8988T (cell line): ENCODE results near the gene TNFRSF8.

Experiments used
- DNase-seq: peaks from one replicate; pipeline ENCODE4 v3.0.0; 2011

The TNFRSF8 gene

DNA sequence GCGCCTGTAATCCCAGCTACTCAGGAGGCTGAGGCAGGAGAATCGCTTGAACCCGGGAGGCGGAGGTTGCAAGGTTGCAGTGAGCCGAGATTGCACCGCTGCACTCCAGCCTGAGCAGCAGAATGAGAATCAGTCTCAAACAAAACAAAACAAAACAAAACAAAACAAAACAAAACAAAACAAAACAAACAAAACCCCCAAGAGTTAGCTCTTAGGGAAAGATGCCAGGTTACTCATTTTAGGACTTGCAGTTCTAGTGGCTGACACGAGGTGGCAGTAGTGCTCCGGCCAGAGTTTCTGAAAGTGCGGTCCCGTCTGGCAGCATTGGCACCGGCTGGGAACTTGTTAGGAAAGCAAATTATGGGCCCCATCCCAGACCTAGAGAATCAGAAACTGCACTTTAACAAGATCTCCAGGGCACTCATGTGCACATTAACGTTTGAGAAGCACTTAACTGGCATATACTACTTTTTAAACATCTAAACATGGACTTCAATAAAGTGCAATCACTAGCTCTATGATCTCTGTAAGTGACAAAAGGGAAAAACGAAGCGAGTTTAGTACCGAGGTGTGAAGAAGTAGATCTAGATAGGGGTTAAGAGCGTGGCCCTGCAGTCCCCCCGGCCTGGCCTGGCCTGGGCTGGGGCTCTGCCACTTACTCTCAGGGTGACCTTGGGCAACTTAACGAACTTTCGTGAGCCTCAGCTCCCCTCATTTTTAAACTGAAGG is 61.8 kb downstream of the TNFRSF8 start:
- no peak for DNase-seq

DNA sequence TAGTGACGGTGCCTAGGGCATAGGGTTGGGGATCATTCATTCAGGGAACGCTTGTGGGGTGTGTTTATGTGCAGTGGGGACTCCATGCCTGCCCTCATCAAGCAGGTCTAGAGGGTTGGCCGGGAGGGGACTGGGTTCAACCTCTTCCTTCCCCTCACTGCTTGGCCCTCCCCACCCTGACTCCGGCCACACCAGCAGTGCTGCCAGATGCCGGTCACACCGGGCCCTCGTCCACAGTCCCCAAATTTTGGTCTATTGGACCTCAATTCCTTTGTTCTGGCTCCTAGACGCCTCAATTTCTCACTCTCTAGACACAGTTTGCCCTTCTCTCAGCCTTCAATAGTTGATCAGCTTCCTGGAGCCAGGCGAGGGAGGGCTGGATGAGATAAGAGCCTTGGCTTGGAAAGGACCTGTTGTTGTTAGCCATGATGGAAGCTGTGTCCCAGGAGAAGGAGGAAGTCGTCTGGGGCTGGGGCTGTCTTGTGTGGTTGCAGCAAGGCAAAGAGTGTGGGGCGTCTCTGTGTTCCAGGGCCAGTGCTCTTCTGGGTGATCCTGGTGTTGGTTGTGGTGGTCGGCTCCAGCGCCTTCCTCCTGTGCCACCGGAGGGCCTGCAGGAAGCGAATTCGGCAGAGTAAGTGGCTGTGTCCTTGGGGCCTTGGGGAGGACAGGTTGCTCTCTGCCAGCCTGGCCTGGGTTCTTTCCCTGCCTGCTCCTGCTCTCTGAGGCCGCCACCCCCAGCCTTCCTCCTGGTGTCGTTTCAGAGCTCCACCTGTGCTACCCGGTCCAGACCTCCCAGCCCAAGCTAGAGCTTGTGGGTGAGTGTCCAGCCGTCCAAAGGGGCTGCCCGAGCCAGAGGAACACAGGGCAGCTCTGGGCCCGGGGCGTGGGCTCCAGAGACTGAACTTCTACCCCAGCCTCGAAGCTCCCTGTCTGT is 62.6 kb downstream of the TNFRSF8 start:
- no peak for DNase-seq

- DNase-seq, result no peak
These were observed 63.7 kb downstream of the TNFRSF8 start for GRCh38 chr1:12126781-12127180.

DNA sequence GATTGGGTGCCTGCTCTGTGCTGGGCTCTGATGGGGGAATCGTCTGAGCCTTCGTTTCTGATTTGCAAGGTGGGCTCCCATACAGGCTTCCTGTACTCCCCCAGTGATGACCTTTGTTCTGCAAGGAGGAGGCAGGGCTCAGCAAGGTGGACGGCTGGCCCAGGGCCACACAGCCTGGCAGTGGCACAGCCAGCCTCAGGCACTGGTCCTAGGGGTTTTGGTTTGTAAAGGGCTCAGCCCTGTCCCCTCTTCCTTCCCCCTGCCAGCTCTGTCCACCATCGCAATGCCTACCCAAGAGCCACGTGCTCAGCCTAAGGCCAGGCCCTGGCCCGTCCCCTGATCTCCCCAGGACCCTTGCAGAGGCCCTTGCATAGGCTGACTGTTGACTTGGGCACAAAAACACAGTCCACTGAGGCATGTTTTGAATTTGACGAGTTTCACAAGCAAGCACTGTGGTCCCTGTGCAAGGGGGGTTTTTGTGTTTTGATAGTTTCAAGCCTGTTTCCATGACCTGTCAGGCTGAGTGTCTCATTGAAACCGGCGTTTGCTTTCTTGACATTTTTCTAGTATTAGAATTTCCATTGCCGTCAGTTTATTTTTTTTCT is 64.2 kb downstream of the TNFRSF8 start:
- DNase-seq, result no peak

DNA sequence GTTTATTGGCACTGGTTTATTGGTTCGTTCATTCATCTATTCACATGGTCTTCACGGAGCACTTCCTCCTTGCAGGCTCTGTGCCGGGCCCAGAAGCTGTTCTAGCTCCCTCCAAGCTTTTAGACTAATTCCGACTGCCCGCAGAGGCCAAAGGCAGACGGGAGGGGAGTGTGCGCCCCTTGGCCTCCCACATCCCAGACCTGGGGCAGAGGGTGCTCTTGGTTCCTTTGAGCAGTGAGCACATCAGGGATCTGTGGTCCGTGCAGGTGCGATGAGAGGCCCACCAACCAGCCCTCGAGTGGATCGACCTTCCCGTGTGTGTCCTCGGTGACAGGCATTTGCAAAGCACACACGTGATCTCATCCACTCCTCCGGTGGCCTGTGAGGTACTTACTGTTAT is 65.0 kb downstream of the TNFRSF8 start:
- DNase-seq, result no peak

GRCh38 chr1:12129624-12130023 is 66.5 kb downstream of the TNFRSF8 start:
- DNase-seq, result no peak

DNA sequence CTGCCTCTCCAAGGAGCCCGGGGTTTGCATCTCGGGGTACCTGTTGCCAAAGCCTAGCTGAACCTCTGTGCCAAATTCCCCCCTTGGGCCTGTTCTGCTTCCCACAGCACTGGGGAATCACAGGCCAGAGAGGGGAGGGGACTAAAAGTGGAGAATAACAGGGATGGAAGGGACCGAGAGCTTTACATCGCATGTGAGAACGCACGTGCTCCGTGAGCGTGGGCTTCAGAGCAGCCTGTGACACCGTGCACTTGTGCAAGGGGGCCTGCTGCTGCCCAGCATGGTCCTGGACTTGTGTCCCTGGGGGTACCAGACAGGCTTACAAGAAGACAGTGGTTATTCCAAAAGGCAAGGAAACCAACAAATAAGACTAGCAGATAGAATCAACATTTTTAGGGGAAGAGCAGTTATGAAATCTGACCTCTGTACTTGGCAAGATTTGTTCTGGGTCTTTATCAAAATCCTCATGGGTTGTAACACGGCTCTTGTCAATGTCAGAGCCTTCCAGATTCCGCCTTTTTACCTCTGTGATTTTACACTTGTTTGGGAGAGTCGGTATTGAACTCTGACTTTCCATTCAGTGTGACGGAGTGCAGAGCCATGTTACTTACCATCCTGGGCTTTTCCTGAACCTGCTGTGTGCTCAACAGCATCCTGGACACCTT is 67.5 kb downstream of the TNFRSF8 start:
- no peak for DNase-seq

DNA sequence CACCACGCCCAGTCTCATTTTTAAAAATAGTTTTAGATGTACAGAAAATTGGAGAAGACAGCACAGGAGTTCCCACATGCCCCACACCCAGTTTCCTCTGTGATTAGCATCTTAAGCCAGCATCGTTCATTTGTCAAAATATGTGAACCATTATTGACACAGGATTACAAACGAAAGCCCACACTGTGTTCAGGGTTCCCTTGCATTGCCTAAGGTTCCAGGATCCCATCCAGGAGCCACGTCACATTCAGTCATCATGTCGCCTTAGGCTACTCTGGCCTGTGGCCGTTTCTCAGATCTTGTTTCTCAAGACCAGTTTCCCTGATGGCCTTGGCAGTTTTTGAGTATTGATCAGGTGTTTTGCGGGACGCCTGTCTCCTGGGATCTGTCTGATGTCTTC is 69.0 kb downstream of the TNFRSF8 start:
- DNase-seq, result no peak

- DNase-seq, result no peak
These were observed 71.6 kb downstream of the TNFRSF8 start for GRCh38 chr1:12134716-12135115.

GRCh38 chr1:12135612-12136011 is 72.5 kb downstream of the TNFRSF8 start:
- DNase-seq, result no peak

GRCh38 chr1:12136916-12137610 is 74.0 kb downstream of the TNFRSF8 start:
- no peak for DNase-seq

GRCh38 chr1:12138196-12139168 is 75.4 kb downstream of the TNFRSF8 start:
- DNase-seq, result no peak

DNA sequence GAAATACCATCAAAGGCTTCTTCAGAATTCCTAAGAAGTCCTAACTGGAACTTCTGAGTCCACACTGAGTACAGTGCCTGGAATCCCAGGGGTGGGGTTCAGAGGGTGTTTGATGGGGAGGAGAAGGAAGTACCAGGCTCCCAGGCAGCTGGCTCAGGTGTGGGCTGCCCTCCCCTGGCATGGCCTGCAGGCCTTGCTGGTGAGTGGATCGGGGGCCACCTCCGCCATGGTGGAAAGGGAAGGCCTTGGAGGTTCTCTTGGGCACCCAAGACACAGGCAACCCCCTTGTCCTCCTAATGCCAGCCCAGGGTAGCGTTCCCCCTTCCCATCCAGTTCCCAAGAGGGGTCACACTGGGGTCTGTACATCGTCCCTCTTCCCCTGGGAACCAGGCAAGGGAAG is 76.9 kb downstream of the TNFRSF8 start:
- DNase-seq, result no peak

GRCh38 chr1:12140515-12141162 is 77.5 kb downstream of the TNFRSF8 start:
- no peak for DNase-seq

GRCh38 chr1:12141163-12141850 is 78.2 kb downstream of the TNFRSF8 start:
- DNase-seq, result no peak

DNA sequence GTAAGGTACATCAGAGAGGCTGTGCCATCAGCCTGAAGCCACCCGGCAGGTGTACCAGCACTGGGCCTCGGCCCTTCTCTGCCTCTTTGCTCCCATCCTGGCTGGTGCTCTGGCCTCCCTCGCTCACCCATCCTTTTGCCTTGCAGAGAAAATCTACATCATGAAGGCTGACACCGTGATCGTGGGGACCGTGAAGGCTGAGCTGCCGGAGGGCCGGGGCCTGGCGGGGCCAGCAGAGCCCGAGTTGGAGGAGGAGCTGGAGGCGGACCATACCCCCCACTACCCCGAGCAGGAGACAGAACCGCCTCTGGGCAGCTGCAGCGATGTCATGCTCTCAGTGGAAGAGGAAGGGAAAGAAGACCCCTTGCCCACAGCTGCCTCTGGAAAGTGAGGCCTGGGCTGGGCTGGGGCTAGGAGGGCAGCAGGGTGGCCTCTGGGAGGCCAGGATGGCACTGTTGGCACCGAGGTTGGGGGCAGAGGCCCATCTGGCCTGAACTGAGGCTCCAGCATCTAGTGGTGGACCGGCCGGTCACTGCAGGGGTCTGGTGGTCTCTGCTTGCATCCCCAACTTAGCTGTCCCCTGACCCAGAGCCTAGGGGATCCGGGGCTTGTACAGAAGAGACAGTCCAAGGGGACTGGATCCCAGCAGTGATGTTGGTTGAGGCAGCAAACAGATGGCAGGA is 79.2 kb downstream of the TNFRSF8 start:
- DNase-seq, result no peak

- no peak for DNase-seq
These were observed 80.0 kb downstream of the TNFRSF8 start for GRCh38 chr1:12142891-12143630.

DNA sequence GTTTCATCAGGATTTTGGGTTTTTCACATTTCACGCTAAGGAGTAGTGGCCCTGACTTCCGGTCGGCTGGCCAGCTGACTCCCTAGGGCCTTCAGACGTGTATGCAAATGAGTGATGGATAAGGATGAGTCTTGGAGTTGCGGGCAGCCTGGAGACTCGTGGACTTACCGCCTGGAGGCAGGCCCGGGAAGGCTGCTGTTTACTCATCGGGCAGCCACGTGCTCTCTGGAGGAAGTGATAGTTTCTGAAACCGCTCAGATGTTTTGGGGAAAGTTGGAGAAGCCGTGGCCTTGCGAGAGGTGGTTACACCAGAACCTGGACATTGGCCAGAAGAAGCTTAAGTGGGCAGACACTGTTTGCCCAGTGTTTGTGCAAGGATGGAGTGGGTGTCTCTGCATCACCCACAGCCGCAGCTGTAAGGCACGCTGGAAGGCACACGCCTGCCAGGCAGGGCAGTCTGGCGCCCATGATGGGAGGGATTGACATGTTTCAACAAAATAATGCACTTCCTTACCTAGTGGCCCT is 80.6 kb downstream of the TNFRSF8 start:
- DNase-seq, result no peak

- DNase-seq, result no peak
These were observed 81.1 kb downstream of the TNFRSF8 start for GRCh38 chr1:12144236-12144635.
